T-helper 2 cell treated with Interferon-gamma antibody and Interleukin-4, amounts not matched to agents 5 μg/mL and 100 μg/mL, for 36 hours (primary cell): Measurements from ENCODE around the gene NAXE.
"Not testable (repeated sequence)": the region's sequence is repeated elsewhere in the genome, so short reads cannot be mapped to it uniquely, and the experiment has no call there.

Experiments
- DNase-seq: peaks from one replicate; pipeline ENCODE4 v3.0.0; 2021; ENCODE audit warnings: low spot score
- H3K27ac Mint-ChIP-seq: one replicate; pipeline ENCODE4 v1.8.0; 2021; ENCODE audit warnings: mild to moderate bottlenecking, mixed read lengths
- H3K27me3 Mint-ChIP-seq: one replicate; pipeline ENCODE4 v1.8.0; 2021; ENCODE audit warnings: low read depth, mixed read lengths
- H3K36me3 Mint-ChIP-seq: one replicate; pipeline ENCODE4 v1.8.0; 2021; ENCODE audit warnings: low read depth, mixed read lengths
- H3K4me1 Mint-ChIP-seq: one replicate; pipeline ENCODE4 v1.8.0; 2021; ENCODE audit warnings: low read depth, mixed read lengths
- H3K4me3 Mint-ChIP-seq: one replicate; pipeline ENCODE4 v1.8.0; 2022; ENCODE audit warnings: mild to moderate bottlenecking, moderate library complexity, mixed read lengths
- H3K9me3 Mint-ChIP-seq: one replicate; pipeline ENCODE4 v1.8.0; 2021; ENCODE audit warnings: mixed read lengths

Gene NAXE

DNA sequence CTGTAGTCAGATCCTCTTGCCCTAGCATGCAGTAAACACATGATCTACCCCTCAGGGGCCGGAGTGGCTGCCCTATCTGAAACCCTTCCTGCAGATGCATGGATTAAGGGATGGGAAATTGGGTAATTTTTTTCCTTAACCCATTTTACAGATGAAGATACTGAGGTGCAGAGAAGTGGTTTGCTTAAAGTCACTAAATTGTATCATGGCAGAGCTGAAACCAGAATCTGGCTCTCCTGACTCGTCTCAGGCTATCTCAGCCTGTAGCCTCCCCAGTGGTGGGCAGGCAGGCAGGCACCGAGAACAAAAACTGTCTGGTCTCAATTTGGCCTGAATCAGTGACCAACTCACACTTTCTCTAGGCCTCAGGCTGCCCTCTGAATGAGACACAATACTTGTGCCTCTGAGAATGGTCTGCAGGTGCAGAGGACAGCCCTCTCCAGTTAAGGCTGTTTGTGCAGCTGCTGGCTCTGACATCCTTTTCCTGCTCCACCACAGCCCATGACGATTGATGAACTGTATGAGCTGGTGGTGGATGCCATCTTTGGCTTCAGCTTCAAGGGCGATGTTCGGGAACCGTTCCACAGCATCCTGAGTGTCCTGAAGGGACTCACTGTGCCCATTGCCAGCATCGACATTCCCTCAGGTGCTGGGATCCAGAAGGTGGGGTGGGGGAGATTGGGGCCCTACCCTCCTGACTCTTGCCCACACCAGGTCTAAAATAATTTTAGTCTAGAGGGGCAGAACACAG lies 1.5 kb downstream of the NAXE start:
- Mint-ChIP-seq H3K4me1 (peaks cover 17% of the 10 kb centered on the region), H3K4me3 (peak overlapping the region; percentile 60), H3K27me3 (no peaks in the 10 kb centered on the region), H3K9me3 (no peaks in the 10 kb centered on the region), H3K36me3 (peaks cover 29% of the 10 kb centered on the region), H3K27ac (peak overlapping the region; percentile 15)
- no peak for DNase-seq

DNA sequence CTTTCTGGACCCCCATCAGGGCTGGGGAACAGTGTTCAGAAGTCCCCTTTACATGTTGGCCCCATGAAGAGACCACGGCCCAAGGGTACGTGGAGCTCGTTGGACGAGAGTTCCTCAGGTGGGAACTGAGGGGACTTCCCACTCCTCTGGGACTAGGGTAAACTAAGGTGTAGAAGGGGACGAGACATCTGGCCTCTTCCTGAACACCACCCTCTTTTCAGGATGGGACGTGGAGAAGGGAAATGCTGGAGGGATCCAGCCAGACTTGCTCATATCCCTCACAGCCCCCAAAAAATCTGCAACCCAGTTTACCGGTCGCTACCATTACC lies 2.0 kb downstream of the NAXE start:
- H3K4me1 Mint-ChIP-seq, result peaks cover 17% of the 10 kb centered on the region
- H3K36me3 Mint-ChIP-seq, result peaks cover 34% of the 10 kb centered on the region
- no peak overlapping the region for H3K4me3 Mint-ChIP-seq
- H3K9me3 Mint-ChIP-seq, result no peaks in the 10 kb centered on the region
- no peak overlapping the region for H3K27ac Mint-ChIP-seq
- H3K27me3 Mint-ChIP-seq, result no peaks in the 10 kb centered on the region
- DNase-seq, result no peak

DNA sequence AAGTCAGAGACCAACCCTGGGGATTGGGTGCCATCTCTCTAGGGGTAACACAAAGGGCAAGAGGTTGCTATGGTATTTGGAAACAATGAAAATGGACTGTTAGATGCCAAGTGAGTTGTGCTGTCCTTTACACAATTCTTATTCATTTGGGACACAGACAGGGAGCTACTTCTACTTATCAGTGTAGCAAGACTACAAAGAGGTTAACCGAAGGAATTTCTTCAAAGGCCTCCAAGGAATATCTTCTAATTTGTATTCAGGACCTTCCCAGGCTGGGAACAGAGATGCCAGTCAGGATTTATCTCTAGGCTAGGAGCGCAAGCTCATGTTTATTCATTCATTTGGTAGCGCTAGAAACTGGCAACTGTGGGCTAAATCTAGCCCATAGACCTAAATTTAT lies 2.6 kb downstream of the NAXE start:
- Mint-ChIP-seq H3K27me3 (no peaks in the 10 kb centered on the region), H3K36me3 (peaks cover 37% of the 10 kb centered on the region), H3K27ac (no peak overlapping the region), H3K4me1 (peaks cover 17% of the 10 kb centered on the region), H3K9me3 (no peaks in the 10 kb centered on the region), H3K4me3 (no peak overlapping the region)
- no peak for DNase-seq

DNA sequence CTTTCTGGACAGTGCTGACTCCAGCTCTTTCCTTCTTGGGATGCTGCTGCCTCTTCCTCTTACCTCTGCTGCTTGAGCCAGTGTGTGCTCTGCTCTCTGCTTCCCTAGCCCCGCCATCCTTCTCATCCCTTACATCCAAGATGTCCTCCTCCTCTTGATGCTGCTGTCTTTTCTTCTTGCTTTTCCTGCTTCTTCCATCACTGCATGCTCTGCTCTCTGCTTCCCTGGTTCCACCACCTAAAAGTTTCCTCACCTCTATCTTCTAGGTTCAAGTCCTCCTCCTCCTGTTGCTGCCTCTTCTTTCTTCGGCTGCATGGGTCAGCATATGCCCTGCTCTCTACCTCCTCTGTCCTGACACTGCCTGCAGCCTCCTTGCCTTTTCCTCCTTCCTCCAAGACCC lies 3.4 kb downstream of the NAXE start:
- Mint-ChIP-seq H3K4me3 (no peak overlapping the region), H3K27me3 (no peaks in the 10 kb centered on the region), H3K36me3 (peaks cover 39% of the 10 kb centered on the region), H3K27ac (peak overlapping the region; percentile 13), H3K4me1 (peaks cover 19% of the 10 kb centered on the region), H3K9me3 (no peaks in the 10 kb centered on the region)
- no peak for DNase-seq

DNA sequence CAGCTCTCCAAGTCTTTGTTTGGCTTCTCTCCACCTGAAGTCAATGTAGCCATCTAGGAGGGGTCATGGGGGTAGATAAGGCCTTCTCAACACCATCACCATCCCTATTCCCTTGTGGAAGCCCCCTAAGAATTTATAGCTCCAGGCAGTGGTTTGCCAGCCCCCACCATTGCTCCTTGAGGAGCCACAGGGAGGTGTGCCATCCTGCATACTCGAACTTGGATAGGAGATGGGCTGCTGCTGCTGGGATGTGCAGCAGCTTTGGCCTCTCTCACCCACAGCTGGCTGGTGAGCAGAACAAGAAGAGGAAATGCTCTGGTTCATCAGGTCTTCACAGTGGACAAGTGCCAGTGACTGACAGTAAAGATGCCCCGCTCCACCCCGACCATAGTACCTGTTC lies 4.8 kb downstream of the NAXE start:
- H3K4me1 Mint-ChIP-seq, result peaks cover 18% of the 10 kb centered on the region
- no peak overlapping the region for H3K4me3 Mint-ChIP-seq
- peaks cover 42% of the 10 kb centered on the region for H3K36me3 Mint-ChIP-seq

DNA sequence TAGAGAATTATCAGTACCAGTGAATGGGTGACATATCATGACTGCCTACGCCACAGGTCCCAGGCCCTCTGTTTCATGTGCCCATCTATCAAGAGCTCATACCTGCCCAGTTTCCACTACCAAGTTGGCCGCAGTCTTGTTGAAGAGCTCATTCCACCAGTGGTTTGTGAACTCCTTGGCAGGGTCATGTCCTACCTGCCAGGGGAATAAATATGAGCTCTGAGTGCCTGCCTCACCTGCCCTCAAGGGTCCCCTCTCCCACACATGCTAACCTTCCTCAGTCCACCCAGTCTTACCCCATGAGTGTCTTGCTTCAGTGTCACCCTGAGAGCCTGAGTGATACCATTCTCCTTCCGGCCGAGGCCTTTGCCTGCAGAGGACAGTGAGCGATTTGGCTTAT lies 6.5 kb downstream of the NAXE start:
- H3K27ac Mint-ChIP-seq, result no peak overlapping the region
- no peaks in the 10 kb centered on the region for H3K27me3 Mint-ChIP-seq
- H3K4me1 Mint-ChIP-seq, result peaks cover 22% of the 10 kb centered on the region
- H3K9me3 Mint-ChIP-seq, result no peaks in the 10 kb centered on the region
- no peak for DNase-seq
- no peak overlapping the region for H3K4me3 Mint-ChIP-seq
- H3K36me3 Mint-ChIP-seq, result peaks cover 40% of the 10 kb centered on the region

More for the DNA sequence above, 4.8 kb downstream of the NAXE start:
- H3K27ac Mint-ChIP-seq, result no peak overlapping the region
- no peak for DNase-seq
- H3K9me3 Mint-ChIP-seq, result no peaks in the 10 kb centered on the region
- no peaks in the 10 kb centered on the region for H3K27me3 Mint-ChIP-seq

DNA sequence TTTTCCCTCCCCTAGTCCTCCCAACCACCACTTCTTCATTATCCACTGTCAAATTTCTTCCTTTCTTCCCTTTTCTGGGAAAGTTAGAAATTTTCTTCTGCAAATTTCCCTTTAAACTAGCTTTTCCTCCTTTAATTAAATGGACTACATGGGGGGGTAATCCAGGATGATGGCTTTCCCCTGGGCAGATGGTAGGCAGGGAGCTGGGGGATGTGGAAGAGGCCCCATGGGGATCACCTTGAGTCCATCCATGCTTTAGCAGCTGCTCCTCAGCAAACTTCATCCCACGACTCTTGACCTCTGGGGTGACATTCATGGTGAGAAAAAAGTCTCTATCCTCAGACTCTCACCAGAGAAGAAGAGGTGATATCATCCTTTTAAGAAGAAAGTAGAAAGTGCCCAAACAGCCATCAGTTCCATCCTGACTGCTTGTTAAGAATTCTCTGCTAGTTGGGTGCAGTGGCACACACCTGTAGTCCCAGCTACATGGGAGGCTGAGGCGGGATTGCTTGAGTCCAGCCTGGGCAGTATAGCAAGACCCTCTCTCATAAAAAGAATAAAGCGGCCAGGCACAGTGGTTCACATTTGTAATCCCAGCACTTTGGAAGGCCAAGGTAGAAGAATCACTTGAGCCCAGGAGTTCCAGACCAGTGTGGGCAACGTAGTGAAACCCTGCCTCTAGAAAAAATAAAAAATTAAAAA lies 7.3 kb downstream of the NAXE start:
- no peak for DNase-seq
- H3K27me3 Mint-ChIP-seq, result no peaks in the 10 kb centered on the region
- peaks cover 22% of the 10 kb centered on the region for H3K4me1 Mint-ChIP-seq
- H3K9me3 Mint-ChIP-seq, result no peaks in the 10 kb centered on the region
- peaks cover 38% of the 10 kb centered on the region for H3K36me3 Mint-ChIP-seq
- no peak overlapping the region for H3K27ac Mint-ChIP-seq
- H3K4me3 Mint-ChIP-seq, result no peak overlapping the region

DNA sequence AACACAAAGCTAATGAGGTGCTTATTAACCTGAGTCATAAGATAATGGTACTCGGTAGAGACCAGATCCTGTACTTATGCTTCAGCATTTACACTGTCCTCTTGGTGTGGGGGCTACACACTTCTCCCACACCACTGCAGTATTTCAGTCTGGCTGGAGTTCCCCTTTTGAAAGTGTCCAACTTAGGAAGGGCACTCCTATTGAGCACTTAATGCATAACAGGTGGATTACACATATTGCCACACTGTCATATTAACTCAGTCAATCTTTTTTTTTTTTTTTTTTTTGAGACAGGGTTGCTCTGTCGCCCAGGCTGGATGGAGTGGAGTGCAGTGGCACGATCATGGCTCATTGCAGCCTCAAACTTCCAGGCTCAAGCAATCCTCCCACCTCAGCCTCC lies 8.2 kb downstream of the NAXE start:
- Mint-ChIP-seq H3K27ac (no peak overlapping the region), H3K27me3 (no peaks in the 10 kb centered on the region), H3K4me3 (peak overlapping the region; percentile 94), H3K36me3 (peaks cover 34% of the 10 kb centered on the region), H3K4me1 (peaks cover 22% of the 10 kb centered on the region), H3K9me3 (no peaks in the 10 kb centered on the region)
- DNase-seq, result no peak

DNA sequence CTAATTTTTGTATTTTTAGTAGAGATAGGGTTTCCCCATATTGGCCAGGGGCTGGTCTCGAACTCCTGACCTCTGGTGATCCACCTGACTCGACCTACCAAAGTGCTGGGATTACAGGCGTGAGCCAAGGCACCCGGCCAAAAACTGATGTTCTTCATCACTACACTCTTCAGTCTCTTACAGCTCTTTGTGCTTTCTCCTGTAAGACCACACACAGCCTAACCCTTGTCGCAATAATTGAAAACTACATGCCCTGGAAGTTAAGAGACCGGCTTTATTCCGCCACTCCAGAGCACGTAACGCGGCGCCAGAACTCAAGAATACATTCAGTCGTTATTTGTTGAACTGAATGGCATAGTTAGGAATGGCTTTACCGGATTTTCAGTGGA lies 9.2 kb downstream of the NAXE start:
- Mint-ChIP-seq H3K4me3 (peak overlapping the region; percentile 94), H3K36me3 (peaks cover 24% of the 10 kb centered on the region), H3K9me3 (no peaks in the 10 kb centered on the region), H3K4me1 (peaks cover 22% of the 10 kb centered on the region), H3K27ac (peak overlapping the region; percentile 98), H3K27me3 (no peaks in the 10 kb centered on the region)
- DNase-seq, result no peak

DNA sequence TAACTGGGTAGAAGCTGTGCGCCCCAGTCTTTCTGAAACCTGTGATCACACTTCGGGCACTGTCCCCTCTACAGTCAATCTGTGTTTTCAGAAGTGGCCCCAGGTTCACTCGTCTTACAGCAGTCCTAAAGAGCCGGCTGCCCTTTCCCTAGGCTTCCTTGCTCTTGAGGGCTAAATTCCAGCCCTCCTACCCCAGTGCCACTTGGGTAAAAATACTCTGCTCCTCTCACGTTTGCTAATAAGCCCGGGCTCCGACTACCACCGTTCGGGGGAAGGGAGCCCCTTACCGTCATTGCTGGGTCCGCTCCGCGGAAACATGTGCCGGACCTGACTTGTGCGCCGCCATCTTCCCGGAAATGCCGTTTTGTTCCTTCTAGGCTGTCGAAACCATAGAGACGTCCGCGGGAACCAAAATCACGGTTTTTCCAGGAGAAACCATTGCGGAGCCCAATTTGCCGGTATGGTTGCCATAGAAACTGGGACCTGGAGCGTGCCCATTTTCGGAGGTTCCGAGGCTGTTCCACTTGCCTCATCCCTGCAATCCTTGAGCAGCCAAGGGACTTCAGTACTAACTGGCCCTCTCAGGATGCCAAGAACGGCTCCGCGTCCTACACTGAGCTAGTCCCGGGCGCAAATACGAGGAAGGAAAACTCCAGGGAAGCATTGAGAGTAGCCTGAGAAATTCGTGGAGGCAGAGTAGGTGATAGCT lies 9.7 kb downstream of the NAXE start, which contains the start of gene GPATCH4:
Gene GPATCH4, minus strand, starts transcription at position 358 of the 709 bp plus-strand sequence.
- Mint-ChIP-seq H3K4me3 (peak within 1 kb of the TSS; percentile 94), H3K27me3 (no peaks in the 10 kb centered on the region), H3K27ac (peak within 1 kb of the TSS; percentile 98), H3K4me1 (peaks cover 22% of the 10 kb centered on the region), H3K9me3 (no peaks in the 10 kb centered on the region), H3K36me3 (peaks cover 21% of the 10 kb centered on the region)
- DNase-seq, result peak; percentile 77

DNA sequence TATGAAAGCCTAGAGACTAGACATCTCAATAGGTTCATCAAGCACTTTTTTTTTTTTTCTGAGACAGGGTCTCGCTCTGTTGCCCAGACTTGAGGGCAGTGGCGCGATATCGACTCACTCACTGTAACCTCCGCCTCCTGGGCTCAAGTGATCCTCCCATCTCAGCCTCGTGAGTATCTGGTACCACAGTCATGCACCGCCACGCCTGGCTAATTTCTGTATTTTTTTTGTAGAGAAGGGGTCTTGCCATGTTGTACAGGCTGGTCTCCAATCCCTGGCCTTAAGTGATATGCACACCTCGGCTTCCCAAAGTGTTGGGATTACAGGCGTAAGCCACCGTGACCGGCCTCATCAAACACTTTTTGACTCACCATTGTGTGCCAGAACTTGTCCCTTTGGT lies 10.3 kb downstream of the NAXE start:
- peaks cover 21% of the 10 kb centered on the region for H3K4me1 Mint-ChIP-seq
- peak overlapping the region; percentile 94 for H3K4me3 Mint-ChIP-seq
- no peak for DNase-seq
- H3K9me3 Mint-ChIP-seq, result no peaks in the 10 kb centered on the region
- H3K27ac Mint-ChIP-seq, result peak overlapping the region; percentile 98
- peaks cover 19% of the 10 kb centered on the region for H3K36me3 Mint-ChIP-seq
- H3K27me3 Mint-ChIP-seq, result no peaks in the 10 kb centered on the region

DNA sequence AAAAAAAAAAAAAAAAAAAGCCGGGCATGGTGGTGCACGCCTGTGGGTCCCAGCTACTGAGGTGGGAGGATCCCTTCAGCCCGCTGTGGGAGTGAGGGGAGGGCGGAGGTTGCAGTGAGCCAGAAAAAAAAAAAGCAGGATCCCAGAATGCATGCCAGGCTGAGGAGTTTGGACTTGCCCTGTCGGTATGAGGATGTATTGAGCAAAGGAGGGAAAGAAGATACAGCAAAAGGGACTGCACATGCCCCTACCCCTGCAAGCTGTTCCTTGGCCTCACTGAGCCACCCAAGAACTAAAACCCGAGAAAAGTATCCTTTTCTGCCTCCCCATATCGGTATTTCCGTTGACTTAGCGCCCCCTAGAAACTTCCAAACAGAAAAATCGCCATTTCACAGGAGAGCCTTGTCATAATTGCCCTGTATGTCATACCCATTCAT lies 11.0 kb downstream of the NAXE start:
- Mint-ChIP-seq H3K27ac (peak overlapping the region; percentile 34), H3K4me3 (peak overlapping the region; percentile 61), H3K36me3 (peaks cover 14% of the 10 kb centered on the region), H3K9me3 (no peaks in the 10 kb centered on the region), H3K27me3 (no peaks in the 10 kb centered on the region), H3K4me1 (peaks cover 21% of the 10 kb centered on the region)
- no peak for DNase-seq

DNA sequence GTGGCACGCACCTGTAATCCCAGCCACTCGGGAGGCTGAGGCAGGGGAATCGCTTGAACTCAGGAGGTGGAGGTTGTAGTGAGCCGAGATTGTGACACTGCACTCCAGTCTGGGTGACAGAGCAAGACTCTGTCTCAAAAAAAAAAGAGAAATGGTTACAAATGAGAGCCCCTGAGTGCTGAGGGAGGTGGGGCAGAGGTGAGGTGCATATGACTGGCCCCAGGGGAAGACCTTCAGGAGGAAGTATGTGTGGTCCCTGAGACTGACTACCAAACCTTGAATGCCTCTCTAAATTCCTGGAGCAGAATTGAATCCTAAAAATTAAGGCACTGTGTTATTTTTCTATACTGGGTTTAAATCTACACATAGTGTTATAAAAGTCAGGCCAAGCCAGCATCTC lies 15.8 kb downstream of the NAXE start:
- H3K4me3 Mint-ChIP-seq, H3K36me3 Mint-ChIP-seq, H3K27ac Mint-ChIP-seq, H3K9me3 Mint-ChIP-seq, DNase-seq: not testable (repeated sequence)
- Mint-ChIP-seq H3K4me1 (peaks cover 12% of the 10 kb centered on the region), H3K27me3 (peaks cover 12% of the 10 kb centered on the region)

DNA sequence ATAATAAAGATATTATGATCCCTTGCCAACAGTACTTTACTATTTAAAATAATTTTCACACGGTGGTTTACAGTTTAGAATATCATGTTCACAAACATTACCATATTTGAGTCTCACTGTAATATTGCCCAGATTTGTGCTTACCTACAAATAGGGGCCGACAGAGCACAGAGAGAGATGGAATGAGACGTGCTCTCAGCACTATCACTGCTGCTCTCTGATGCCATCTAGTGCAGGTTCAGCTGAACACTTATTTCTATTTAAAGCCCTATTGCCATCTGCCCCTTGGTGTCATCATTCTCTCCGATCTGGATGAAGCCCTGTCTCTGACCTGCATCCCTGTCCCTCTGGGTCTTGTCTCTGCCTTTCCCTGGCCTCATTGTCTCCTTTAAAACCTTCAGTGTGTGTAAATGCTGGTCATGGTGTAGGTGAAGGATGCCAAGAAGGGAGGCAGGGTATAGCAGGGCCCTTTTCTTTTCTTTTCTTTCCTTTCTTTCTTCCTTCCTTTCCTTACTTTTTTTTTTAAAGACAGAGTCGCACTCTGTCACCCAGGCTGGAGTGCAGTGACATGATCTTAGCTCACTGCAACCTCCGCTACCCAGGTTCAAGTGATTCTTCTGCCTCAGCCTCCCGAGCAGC lies 16.6 kb downstream of the NAXE start:
- Mint-ChIP-seq H3K27ac (no peak overlapping the region), H3K36me3 (no peaks in the 10 kb centered on the region), H3K9me3 (no peaks in the 10 kb centered on the region), H3K27me3 (peaks cover 19% of the 10 kb centered on the region), H3K4me1 (peaks cover 8% of the 10 kb centered on the region), H3K4me3 (no peak overlapping the region)
- DNase-seq, result peak; percentile 48
